Fibroblast of mammary gland (primary cell): ENCODE data around the gene PIGO.

Experiments used
- DNase-seq: peaks from one replicate; pipeline ENCODE4 v3.0.0-alpha.2; 2010; ENCODE audit warnings: low read depth
- H3K4me3 ChIP-seq: 2 replicates; pipeline ENCODE4 v1.5.1; 2011; ENCODE audit warnings: low read depth, mild to moderate bottlenecking, low read length, moderate library complexity; ENCODE audit not compliant: control insufficient read depth
- TF ChIP-seq, protein P1 (sequence below): conservative IDR thresholded peaks from 2 replicates; pipeline ENCODE4 v1.5.1; 2011; ENCODE audit warnings: low read depth, low read length, inconsistent platforms; ENCODE audit not compliant: control insufficient read depth, insufficient read depth

The PIGO gene

DNA sequence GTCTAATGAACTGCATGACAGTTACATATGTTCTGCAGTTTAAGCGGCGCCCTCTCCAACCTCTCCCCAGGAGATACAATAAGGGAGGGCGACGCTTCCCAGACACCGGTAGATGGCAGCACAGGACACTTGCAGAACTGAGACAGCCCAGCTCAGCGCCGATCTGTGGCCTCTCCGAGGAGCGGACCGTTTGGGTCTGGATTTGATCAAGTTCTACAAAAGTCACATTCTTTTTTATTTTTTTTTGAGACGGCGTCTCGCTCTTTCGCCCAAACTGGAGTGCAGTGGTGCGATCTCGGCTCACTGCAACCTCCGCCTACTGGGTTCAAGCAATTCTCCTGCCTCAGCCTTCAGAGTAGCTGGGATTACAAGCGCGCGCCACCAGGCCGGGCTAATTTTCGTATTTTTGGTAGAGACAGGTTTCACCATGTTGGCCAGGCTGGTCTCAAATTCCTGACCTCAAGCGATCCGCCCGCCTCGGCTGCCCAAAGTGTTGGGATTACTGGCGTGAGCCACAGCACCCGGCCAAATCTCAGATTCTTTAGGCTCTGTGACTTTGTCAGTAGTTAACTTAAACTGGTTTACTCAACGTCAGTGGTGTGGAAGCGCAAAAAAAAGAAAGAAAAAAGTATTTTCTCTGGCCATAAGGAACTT is 20.6 kb upstream of the PIGO start:
- TF ChIP-seq, protein P1, sequence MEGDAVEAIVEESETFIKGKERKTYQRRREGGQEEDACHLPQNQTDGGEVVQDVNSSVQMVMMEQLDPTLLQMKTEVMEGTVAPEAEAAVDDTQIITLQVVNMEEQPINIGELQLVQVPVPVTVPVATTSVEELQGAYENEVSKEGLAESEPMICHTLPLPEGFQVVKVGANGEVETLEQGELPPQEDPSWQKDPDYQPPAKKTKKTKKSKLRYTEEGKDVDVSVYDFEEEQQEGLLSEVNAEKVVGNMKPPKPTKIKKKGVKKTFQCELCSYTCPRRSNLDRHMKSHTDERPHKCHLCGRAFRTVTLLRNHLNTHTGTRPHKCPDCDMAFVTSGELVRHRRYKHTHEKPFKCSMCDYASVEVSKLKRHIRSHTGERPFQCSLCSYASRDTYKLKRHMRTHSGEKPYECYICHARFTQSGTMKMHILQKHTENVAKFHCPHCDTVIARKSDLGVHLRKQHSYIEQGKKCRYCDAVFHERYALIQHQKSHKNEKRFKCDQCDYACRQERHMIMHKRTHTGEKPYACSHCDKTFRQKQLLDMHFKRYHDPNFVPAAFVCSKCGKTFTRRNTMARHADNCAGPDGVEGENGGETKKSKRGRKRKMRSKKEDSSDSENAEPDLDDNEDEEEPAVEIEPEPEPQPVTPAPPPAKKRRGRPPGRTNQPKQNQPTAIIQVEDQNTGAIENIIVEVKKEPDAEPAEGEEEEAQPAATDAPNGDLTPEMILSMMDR = peak; percentile 94
- H3K4me3 ChIP-seq = peak overlapping the region; percentile 65
- DNase-seq = peak; percentile 96

DNA sequence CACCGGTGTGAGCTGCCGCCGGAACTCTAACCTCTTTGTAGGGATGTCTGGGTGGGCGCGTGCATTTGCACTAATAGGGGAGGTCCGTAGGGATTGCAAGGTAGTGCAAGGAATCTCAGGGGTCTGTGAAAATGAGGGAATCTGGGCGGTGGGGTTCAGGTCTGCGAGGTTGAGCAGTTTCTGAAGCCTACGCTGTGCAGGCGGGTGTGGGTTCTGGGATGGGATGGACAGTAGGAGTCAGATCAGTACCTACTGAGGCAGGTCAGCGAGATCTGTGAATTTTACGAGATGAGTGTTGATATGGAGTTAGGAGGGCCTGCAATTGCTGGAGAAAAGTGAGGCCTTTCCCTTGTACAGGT is 20.1 kb upstream of the PIGO start:
- no peak for DNase-seq
- H3K4me3 ChIP-seq = peak overlapping the region; percentile 65
- TF ChIP-seq, protein P1 = no peak

DNA sequence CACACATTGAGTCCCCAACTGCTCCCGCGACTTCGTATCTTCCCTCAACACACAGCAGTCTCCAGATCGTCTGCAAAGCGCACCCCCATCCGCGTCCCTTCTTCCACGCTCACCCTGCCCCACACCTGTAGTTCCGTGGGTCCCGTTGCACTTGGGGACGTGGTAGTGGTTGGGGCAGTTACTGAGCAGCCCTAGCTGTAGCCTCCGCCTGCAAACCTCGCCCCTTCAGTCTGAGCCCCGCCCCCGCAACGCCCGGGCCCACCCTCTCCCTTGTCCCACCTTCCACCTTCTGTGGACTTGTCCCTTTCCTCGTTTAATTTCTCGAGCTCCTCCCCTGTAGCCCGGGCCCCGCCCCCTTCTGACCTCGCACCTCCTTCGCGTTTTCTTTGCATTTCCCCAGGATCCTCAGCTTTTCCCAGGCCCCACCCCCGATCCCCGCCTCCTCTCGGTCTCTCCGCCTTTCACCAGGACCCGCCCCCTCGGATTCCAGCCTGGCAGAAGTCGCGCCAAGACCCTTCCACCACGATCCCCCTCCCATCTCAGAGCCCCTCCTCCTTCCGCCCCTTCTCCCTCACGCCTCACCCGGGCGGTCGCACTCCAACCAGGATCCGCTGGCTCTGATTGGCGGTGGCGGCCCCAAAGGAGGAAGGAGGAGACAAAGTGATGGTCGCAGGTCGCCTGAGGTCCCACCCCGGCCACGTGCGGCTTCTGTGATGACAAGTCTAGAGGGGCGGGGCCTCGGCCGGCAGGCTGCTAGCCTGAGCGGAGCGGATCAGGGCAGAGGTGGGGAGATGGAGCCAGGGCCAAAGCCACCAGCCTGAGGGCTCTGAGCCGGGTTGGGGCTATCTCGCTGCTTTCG is 19.5 kb upstream of the PIGO start, which contains the start of gene ATOSB:
TSS of gene ATOSB (minus strand) at position 183 of the 859 bp plus-strand sequence. CDS start 7,588 bp downstream, outside the sequence.
- peak within 1 kb of the TSS; percentile 65 for H3K4me3 ChIP-seq
- peak; percentile 93 for DNase-seq
- TF ChIP-seq, protein P1 = no peak

DNA sequence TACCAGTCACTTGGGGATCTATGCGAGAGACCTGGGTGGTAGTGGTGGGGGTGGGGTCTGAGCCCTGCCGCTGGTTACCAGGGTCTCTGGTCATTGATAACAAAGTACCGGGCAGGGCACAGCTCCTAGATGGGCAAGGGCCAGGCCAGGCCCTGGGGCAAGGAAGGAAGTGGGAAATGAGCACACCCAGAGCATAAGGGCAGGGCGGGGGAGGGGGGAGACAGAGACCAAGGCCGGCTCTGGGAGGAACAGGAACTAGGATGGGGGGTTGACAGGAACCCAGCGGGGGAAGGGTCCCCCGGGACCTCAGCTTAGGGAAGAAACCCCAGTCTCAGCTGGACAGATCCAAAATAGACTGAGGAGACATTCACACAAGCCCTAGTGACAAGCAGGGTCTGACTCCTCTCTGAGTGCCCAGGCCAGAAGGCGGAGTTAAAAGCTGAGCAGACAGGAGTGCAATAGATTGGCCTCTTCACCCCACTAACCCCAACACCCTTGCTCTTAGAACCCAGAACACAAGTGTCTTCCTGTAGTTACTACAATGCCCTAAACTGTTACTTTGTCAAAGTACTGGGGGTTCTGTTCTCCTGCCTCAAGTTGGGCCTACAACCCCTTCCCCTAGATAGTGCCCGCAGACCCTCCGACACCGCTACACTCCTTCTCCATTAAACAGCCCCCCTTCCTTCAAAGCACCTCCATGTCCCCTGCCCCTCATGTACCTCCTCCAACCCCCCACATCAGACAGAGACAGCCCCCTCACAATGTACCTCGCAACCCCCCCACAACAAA is 18.6 kb upstream of the PIGO start:
- peak overlapping the region; percentile 65 for H3K4me3 ChIP-seq
- TF ChIP-seq, protein P1 = no peak
- peak; percentile 55 for DNase-seq

DNA sequence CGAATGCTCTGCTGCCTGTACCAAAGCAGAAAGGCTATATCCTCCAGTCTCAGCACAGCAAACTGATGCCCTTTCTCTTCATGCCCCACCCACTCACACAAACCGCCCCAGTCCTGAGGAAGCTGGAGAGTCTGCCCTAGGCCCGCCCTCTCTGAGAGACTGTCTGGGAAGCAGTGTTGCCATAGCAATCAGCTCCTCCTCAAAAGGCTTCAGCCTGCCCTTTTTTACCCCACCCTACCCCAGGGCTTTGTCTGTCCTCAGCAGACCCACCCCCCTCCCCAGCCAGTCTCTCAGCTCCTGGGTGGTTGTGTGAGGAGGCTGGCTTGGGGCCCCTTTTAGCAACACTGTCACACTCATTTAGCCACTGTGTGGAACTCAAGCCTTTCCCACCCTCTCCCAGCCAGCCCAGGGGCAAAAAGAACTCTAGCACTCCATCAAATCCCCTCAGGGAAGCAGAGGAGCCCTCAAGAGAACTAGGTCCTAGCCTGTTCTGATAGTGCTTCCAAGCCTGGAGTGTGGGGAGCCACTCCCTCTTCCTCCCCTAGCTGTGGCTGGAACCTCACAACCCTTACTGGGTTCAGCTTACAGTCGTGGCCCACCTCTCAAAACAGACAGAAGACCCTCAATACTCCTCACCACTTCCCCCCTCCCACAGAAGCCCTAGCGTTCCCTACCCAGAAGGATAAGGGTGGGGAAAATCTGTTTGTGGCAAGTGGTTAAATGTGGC is 17.9 kb upstream of the PIGO start:
- TF ChIP-seq, protein P1 = no peak
- DNase-seq = peak; percentile 93
- peak overlapping the region; percentile 65 for H3K4me3 ChIP-seq

DNA sequence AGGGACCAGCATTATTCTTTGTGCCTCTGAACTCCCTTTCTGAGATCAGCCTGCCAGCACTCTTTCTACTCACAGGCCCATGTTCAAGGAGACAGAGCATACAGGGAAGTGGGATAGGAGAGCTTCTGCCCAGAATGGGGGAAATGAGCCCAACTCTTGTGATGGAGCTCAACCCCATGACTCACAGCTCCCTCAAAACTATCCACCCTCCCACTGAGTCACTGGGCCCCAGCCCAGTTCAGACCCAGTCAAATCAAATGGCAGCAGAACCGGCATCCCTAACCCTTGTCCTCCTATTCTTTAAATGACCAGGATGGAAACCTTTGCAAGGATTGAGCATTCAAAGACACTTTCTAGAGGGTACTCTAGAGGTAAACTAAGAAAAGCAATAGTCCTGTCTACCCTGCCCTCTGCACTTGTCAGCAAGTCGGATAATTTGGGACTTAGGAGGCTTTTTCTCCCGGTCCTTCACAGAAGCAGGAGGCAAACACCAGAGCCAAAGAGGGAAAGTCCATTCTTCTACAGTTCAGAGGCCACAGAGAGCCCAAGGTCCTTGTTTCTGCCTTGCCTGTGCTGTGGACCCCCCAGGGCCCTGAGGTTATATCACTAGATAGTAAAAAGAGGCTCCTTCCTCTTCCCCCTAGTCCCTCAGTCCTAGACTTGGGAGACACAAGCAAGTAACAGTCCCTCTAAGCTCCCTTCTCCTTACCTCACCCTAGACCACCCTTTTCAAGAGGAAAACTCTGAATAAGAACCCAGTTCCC is 16.0 kb upstream of the PIGO start:
- DNase-seq = peak; percentile 84
- TF ChIP-seq, protein P1 = no peak
- no peak overlapping the region for H3K4me3 ChIP-seq
